NCI-H748 treated with DMSO at 0.1 percent for 48 hours (cell line): ENCODE data around the gene RALGPS1.

Experiments used
- DNase-seq: peaks from one replicate; lab custom pipeline; 2025; lab: John Stamatoyannopoulos, UW

Gene RALGPS1

GRCh38 chr9:127224883-127225739 is 310.5 kb downstream of the RALGPS1 start:
- peak; percentile 77 for DNase-seq

- no peak for DNase-seq
These were observed 311.4 kb downstream of the RALGPS1 start for GRCh38 chr9:127225801-127226625.

GRCh38 chr9:127229691-127230417 is 315.3 kb downstream of the RALGPS1 start:
- DNase-seq = no peak

GRCh38 chr9:127231666-127232065 is 317.1 kb downstream of the RALGPS1 start:
- DNase-seq = no peak

GRCh38 chr9:127232833-127233549 is 318.4 kb downstream of the RALGPS1 start:
- DNase-seq = no peak

- no peak for DNase-seq
These were observed 319.0 kb downstream of the RALGPS1 start for GRCh38 chr9:127233550-127233949.

- DNase-seq = no peak
These were observed 319.4 kb downstream of the RALGPS1 start for GRCh38 chr9:127233989-127234388.

- no peak for DNase-seq
These were observed 323.2 kb downstream of the RALGPS1 start for GRCh38 chr9:127237801-127238200.

- DNase-seq = no peak
These were observed 326.8 kb downstream of the RALGPS1 start for GRCh38 chr9:127241354-127241753.

GRCh38 chr9:127244609-127245601 is 330.3 kb downstream of the RALGPS1 start:
- peak; percentile 95 for DNase-seq

GRCh38 chr9:127245637-127246164 is 331.1 kb downstream of the RALGPS1 start:
- no peak for DNase-seq

- no peak for DNase-seq
These were observed 333.7 kb downstream of the RALGPS1 start for GRCh38 chr9:127248241-127248640.

- DNase-seq = no peak
These were observed 335.3 kb downstream of the RALGPS1 start for GRCh38 chr9:127249877-127250276.

- no peak for DNase-seq
These were observed 336.4 kb downstream of the RALGPS1 start for GRCh38 chr9:127250896-127251391.

GRCh38 chr9:127252410-127253318 is 338.1 kb downstream of the RALGPS1 start:
- DNase-seq = no peak

GRCh38 chr9:127253446-127253845 is 338.9 kb downstream of the RALGPS1 start:
- DNase-seq = no peak

GRCh38 chr9:127255692-127256091 is 341.1 kb downstream of the RALGPS1 start:
- DNase-seq = no peak

GRCh38 chr9:127256324-127256723 is 341.7 kb downstream of the RALGPS1 start:
- DNase-seq = no peak
